ENCODE measurements around the gene LRG1. TPM values are rescaled to one million over a fixed set of nuclear protein-coding genes. Genes with fewer than 3 reads are reported as not detected.

LRG1 gene
- total and polyA plus RNA-seq, 9 of the 15 experiments (the other 6 are each of a cell fraction or from before 2014, with no cell fraction given): 1.5 to 11.9 (median 8.7) TPM

DNA sequence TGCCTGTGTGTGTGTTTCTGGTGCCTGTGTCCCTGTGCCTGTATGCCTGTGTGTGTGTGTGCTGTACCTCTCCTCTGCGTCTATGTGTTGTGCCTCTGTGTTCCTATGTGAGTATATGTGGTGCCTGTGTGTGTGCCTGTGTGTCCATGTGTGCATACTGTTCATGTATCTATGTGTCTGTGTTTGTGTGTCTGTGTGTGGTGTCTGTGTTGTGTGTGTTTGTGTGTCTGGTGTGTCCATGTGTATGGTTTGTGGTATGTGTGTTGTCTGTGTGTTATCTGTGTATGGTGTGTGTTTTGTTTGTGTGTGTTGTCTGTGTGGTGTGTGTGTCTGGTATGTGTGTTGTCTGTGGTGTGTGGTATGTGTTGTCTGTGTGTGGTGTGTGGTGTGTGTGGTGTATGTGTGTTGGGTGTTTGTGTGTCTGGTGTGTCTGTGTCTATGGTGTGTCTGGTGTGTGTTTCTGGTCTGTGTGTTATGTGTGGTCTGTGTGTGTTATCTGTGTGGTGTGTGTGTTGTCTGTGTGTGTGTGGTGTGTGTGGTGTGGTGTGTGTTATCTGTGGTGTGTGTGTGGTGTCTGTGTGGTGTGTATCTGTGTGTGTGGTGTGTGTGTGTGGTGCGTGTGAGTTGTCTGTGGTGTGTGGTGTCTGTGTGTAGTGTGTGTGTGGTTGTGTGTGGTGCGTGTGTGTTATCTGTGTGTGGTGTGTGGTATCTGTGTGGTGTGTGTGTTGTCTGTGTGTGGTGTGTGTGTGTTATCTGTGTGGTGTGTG lies 47.3 kb downstream of the LRG1 start (continued):
- TF ChIP-seq CBX2 (IDR thresholded peaks at IDR 0.05; ENCODE audit: insufficient read depth, low read length, poor library complexity, severe bottlenecking) (no peak), MED1 (CRISPR knock-in tag; IDR thresholded peaks at IDR 0.05; ENCODE audit: borderline replicate concordance) (0 out of 2 replicates have a peak, but pooled peaks have one; percentile 14), KLF6 (CRISPR knock-in tag; IDR thresholded peaks at IDR 0.05; ENCODE audit: borderline replicate concordance) (no peak), IFI16 (CRISPR knock-in tag; IDR thresholded peaks at IDR 0.05) (no peak), LARP7 (IDR thresholded peaks at IDR 0.05) (no peak), BCOR (IDR thresholded peaks at IDR 0.05) (peak; percentile 20), CCAR2 (IDR thresholded peaks at IDR 0.05; ENCODE audit: low read depth, low read length) (no peak), SMARCB1 (IDR thresholded peaks at IDR 0.05; ENCODE audit: insufficient read length, low read depth) (no peak), NR3C1 (CRISPR knock-in tag; IDR thresholded peaks at IDR 0.05) (no peak), ZNF134 (CRISPR knock-in tag; conservative IDR thresholded peaks at IDR 0.05) (no peak), ZC3H4 (CRISPR knock-in tag; IDR thresholded peaks at IDR 0.05; ENCODE audit: borderline replicate concordance) (0 out of 2 replicates have a peak, but pooled peaks have one; percentile 43)
- TF ChIP-seq, protein P1, sequence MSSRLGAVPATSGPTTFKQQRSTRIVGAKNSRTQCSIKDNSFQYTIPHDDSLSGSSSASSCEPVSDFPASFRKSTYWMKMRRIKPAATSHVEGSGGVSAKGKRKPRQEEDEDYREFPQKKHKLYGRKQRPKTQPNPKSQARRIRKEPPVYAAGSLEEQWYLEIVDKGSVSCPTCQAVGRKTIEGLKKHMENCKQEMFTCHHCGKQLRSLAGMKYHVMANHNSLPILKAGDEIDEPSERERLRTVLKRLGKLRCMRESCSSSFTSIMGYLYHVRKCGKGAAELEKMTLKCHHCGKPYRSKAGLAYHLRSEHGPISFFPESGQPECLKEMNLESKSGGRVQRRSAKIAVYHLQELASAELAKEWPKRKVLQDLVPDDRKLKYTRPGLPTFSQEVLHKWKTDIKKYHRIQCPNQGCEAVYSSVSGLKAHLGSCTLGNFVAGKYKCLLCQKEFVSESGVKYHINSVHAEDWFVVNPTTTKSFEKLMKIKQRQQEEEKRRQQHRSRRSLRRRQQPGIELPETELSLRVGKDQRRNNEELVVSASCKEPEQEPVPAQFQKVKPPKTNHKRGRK (tag; IDR thresholded peaks at IDR 0.05): no peak
- TF ChIP-seq, protein P2, sequence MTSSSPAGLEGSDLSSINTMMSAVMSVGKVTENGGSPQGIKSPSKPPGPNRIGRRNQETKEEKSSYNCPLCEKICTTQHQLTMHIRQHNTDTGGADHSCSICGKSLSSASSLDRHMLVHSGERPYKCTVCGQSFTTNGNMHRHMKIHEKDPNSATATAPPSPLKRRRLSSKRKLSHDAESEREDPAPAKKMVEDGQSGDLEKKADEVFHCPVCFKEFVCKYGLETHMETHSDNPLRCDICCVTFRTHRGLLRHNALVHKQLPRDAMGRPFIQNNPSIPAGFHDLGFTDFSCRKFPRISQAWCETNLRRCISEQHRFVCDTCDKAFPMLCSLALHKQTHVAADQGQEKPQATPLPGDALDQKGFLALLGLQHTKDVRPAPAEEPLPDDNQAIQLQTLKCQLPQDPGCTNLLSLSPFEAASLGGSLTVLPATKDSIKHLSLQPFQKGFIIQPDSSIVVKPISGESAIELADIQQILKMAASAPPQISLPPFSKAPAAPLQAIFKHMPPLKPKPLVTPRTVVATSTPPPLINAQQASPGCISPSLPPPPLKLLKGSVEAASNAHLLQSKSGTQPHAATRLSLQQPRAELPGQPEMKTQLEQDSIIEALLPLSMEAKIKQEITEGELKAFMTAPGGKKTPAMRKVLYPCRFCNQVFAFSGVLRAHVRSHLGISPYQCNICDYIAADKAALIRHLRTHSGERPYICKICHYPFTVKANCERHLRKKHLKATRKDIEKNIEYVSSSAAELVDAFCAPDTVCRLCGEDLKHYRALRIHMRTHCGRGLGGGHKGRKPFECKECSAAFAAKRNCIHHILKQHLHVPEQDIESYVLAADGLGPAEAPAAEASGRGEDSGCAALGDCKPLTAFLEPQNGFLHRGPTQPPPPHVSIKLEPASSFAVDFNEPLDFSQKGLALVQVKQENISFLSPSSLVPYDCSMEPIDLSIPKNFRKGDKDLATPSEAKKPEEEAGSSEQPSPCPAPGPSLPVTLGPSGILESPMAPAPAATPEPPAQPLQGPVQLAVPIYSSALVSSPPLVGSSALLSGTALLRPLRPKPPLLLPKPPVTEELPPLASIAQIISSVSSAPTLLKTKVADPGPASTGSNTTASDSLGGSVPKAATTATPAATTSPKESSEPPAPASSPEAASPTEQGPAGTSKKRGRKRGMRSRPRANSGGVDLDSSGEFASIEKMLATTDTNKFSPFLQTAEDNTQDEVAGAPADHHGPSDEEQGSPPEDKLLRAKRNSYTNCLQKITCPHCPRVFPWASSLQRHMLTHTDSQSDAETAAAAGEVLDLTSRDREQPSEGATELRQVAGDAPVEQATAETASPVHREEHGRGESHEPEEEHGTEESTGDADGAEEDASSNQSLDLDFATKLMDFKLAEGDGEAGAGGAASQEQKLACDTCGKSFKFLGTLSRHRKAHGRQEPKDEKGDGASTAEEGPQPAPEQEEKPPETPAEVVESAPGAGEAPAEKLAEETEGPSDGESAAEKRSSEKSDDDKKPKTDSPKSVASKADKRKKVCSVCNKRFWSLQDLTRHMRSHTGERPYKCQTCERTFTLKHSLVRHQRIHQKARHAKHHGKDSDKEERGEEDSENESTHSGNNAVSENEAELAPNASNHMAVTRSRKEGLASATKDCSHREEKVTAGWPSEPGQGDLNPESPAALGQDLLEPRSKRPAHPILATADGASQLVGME (CRISPR knock-in tag; IDR thresholded peaks at IDR 0.05): no peak
- TF ChIP-seq, protein P3, sequence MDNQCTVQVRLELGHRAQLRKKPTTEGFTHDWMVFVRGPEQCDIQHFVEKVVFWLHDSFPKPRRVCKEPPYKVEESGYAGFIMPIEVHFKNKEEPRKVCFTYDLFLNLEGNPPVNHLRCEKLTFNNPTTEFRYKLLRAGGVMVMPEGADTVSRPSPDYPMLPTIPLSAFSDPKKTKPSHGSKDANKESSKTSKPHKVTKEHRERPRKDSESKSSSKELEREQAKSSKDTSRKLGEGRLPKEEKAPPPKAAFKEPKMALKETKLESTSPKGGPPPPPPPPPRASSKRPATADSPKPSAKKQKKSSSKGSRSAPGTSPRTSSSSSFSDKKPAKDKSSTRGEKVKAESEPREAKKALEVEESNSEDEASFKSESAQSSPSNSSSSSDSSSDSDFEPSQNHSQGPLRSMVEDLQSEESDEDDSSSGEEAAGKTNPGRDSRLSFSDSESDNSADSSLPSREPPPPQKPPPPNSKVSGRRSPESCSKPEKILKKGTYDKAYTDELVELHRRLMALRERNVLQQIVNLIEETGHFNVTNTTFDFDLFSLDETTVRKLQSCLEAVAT (IDR thresholded peaks at IDR 0.05): peak; percentile 30 to 42; a peak in 3 of 4 replicates
- TF ChIP-seq, protein P4, sequence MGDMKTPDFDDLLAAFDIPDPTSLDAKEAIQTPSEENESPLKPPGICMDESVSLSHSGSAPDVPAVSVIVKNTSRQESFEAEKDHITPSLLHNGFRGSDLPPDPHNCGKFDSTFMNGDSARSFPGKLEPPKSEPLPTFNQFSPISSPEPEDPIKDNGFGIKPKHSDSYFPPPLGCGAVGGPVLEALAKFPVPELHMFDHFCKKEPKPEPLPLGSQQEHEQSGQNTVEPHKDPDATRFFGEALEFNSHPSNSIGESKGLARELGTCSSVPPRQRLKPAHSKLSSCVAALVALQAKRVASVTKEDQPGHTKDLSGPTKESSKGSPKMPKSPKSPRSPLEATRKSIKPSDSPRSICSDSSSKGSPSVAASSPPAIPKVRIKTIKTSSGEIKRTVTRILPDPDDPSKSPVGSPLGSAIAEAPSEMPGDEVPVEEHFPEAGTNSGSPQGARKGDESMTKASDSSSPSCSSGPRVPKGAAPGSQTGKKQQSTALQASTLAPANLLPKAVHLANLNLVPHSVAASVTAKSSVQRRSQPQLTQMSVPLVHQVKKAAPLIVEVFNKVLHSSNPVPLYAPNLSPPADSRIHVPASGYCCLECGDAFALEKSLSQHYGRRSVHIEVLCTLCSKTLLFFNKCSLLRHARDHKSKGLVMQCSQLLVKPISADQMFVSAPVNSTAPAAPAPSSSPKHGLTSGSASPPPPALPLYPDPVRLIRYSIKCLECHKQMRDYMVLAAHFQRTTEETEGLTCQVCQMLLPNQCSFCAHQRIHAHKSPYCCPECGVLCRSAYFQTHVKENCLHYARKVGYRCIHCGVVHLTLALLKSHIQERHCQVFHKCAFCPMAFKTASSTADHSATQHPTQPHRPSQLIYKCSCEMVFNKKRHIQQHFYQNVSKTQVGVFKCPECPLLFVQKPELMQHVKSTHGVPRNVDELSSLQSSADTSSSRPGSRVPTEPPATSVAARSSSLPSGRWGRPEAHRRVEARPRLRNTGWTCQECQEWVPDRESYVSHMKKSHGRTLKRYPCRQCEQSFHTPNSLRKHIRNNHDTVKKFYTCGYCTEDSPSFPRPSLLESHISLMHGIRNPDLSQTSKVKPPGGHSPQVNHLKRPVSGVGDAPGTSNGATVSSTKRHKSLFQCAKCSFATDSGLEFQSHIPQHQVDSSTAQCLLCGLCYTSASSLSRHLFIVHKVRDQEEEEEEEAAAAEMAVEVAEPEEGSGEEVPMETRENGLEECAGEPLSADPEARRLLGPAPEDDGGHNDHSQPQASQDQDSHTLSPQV (IDR thresholded peaks at IDR 0.05): no peak
